Loucy (cell line): Measurements from ENCODE around the gene ETS2.

Experiments used
- CTCF ChIP-seq: fragments of 200-600 bp; sonication (generic); conservative IDR thresholded peaks from 2 replicates; pipeline ENCODE4 v1.5.1; 2014; ENCODE audit warnings: mild to moderate bottlenecking, antibody characterized with exemption, low read length
- EZH2phosphoT487 ChIP-seq: fragments of 200-600 bp; IDR thresholded peaks from 2 replicates; pipeline ENCODE4 v1.6.1; 2018; ENCODE audit warnings: antibody characterized with exemption, mild to moderate bottlenecking, moderate library complexity, borderline replicate concordance

DNA sequence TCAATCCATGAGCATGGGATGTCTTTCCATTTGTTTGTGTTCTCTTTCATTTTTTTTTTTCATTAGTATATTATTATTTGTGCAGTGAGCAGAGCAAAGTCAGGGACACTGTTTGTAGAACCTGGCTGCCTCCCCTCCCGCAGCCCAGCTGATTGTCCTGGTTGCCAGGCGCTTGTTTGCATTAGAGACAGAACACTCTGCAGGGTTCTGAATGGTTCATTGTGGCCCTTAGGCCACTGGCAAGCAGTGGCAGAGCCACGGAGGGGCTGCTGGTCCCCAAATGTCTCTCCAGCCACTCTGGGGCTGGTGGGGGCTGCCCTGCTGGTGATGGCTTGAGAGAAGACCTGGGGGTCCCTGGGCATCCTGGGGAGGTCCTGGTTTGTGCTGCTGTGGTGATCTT is 29.0 kb downstream of the ETS2 start:
- TF ChIP-seq CTCF (no peak), EZH2phosphoT487 (no peak)
